MM.1S (cell line): ENCODE results near the gene SERPINA9.

ENCODE experiments used
- DNase-seq: peaks from one replicate; pipeline ENCODE4 v3.0.0-alpha.2; 2015
- H2AFZ ChIP-seq: fragments of 300-600 bp; sonication (generic); 2 replicates; pipeline ENCODE4 v1.6.0; 2016; ENCODE audit warnings: antibody characterized with exemption, low read length
- H3F3A ChIP-seq: fragments of 300-600 bp; sonication (generic); 2 replicates; pipeline ENCODE4 v1.6.1; 2016; ENCODE audit warnings: mild to moderate bottlenecking, antibody characterized with exemption, low read length, moderate library complexity, mixed read lengths; ENCODE audit not compliant: insufficient read depth
- H3K27ac ChIP-seq: fragments of 300-600 bp; sonication (generic); 2 replicates; pipeline ENCODE4 v1.5.1; 2016; ENCODE audit warnings: mild to moderate bottlenecking, low read length
- H3K27me3 ChIP-seq: fragments of 300-600 bp; sonication (generic); replicated peaks from 2 replicates; pipeline ENCODE4 v1.6.0; 2016; ENCODE audit warnings: low read length; ENCODE audit not compliant: insufficient read depth
- H3K36me3 ChIP-seq: fragments of 300-600 bp; sonication (generic); replicated peaks from 2 replicates; pipeline ENCODE4 v1.6.1; 2016; ENCODE audit warnings: mild to moderate bottlenecking, low read length, mixed read lengths; ENCODE audit not compliant: insufficient read depth
- H3K4me1 ChIP-seq: fragments of 300-600 bp; sonication (generic); 2 replicates; pipeline ENCODE4 v1.6.1; 2016; ENCODE audit warnings: low read length, mixed read lengths
- H3K4me2 ChIP-seq: fragments of 300-600 bp; sonication (generic); 2 replicates; pipeline ENCODE4 v1.6.0; 2016; ENCODE audit warnings: low read depth, low read length
- H3K4me3 ChIP-seq: fragments of 300-600 bp; sonication (generic); 2 replicates; pipeline ENCODE4 v1.5.1; 2016; ENCODE audit warnings: low read length, mixed read lengths
- H3K79me2 ChIP-seq: fragments of 300-600 bp; sonication (generic); 2 replicates; pipeline ENCODE4 v1.6.1; 2016; ENCODE audit warnings: mixed run types, low read length, mixed read lengths
- H3K9ac ChIP-seq: fragments of 300-600 bp; sonication (generic); 2 replicates; pipeline ENCODE4 v1.6.1; 2016; ENCODE audit warnings: low read length, mixed read lengths
- H3K9me2 ChIP-seq: fragments of 300-600 bp; sonication (generic); replicated peaks from 2 replicates; pipeline ENCODE4 v1.6.1; 2016; ENCODE audit warnings: mild to moderate bottlenecking, low read length, mixed read lengths; ENCODE audit not compliant: insufficient read depth
- H3K9me3 ChIP-seq: fragments of 300-600 bp; sonication (generic); replicated peaks from 2 replicates; pipeline ENCODE4 v1.6.1; 2016; ENCODE audit warnings: mild to moderate bottlenecking, low read length, mixed read lengths; ENCODE audit not compliant: insufficient read depth
- H4K20me1 ChIP-seq: fragments of 300-600 bp; sonication (generic); 2 replicates; pipeline ENCODE4 v1.6.1; 2016; ENCODE audit warnings: mild to moderate bottlenecking, low read length, moderate library complexity, mixed read lengths; ENCODE audit not compliant: insufficient read depth
- EZH2 ChIP-seq: fragments of 300-600 bp; sonication (generic); optimal IDR thresholded peaks from 2 replicates; pipeline ENCODE3; 2017; ENCODE audit warnings: low read depth, mild to moderate bottlenecking, antibody characterized with exemption, low read length, mixed read lengths
- EZH2phosphoT487 ChIP-seq: fragments of 300-600 bp; sonication (generic); IDR thresholded peaks from 2 replicates; pipeline ENCODE4 v1.6.1; 2018; ENCODE audit warnings: antibody characterized with exemption, low read length
- TF ChIP-seq, protein P1 (sequence below): fragments of 300-600 bp; sonication (generic); IDR thresholded peaks from 2 replicates; pipeline ENCODE4 v1.5.1; 2016; ENCODE audit warnings: antibody characterized with exemption, low read length, mixed read lengths

The SERPINA9 gene

DNA sequence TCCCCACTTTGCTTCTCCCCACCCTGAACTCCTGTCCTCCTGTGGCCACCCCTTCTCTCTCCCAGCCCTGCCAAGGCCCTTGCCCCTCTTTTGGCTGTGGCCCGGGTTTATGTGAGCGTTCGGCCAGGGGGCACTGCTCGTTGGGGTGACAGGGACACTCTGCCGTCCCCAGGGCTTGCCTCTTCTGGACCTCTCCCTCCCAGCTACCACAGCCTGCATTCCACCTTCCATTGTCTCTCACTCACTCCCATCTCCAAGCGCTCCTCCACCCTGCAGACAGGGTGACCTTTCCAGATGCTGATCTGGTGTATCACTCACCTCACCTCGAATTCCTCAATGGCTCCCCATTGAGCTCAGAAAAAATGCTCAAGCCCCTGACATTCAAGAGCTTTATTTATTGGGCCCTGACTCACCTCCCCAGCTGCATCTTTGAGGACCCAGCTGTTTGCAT, 1.4 kb downstream of the SERPINA9 start:
- Histone ChIP-seq H2AFZ (no peak overlapping the region), H3F3A (no peaks in the 10 kb centered on the region), H3K79me2 (no peaks in the 10 kb centered on the region), H3K9me3 (no peaks in the 10 kb centered on the region), H3K4me3 (no peak overlapping the region), H3K9ac (no peak overlapping the region), H3K4me1 (no peaks in the 10 kb centered on the region), H3K27ac (no peak overlapping the region), H3K36me3 (no peaks in the 10 kb centered on the region), H3K9me2 (no peaks in the 10 kb centered on the region), H3K4me2 (no peak overlapping the region), H4K20me1 (no peaks in the 10 kb centered on the region), H3K27me3 (no peaks in the 10 kb centered on the region)
- TF ChIP-seq EZH2phosphoT487: no peak
- TF ChIP-seq, protein P1, sequence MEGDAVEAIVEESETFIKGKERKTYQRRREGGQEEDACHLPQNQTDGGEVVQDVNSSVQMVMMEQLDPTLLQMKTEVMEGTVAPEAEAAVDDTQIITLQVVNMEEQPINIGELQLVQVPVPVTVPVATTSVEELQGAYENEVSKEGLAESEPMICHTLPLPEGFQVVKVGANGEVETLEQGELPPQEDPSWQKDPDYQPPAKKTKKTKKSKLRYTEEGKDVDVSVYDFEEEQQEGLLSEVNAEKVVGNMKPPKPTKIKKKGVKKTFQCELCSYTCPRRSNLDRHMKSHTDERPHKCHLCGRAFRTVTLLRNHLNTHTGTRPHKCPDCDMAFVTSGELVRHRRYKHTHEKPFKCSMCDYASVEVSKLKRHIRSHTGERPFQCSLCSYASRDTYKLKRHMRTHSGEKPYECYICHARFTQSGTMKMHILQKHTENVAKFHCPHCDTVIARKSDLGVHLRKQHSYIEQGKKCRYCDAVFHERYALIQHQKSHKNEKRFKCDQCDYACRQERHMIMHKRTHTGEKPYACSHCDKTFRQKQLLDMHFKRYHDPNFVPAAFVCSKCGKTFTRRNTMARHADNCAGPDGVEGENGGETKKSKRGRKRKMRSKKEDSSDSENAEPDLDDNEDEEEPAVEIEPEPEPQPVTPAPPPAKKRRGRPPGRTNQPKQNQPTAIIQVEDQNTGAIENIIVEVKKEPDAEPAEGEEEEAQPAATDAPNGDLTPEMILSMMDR: no peak
- TF ChIP-seq EZH2: no peak
- no peak for DNase-seq

DNA sequence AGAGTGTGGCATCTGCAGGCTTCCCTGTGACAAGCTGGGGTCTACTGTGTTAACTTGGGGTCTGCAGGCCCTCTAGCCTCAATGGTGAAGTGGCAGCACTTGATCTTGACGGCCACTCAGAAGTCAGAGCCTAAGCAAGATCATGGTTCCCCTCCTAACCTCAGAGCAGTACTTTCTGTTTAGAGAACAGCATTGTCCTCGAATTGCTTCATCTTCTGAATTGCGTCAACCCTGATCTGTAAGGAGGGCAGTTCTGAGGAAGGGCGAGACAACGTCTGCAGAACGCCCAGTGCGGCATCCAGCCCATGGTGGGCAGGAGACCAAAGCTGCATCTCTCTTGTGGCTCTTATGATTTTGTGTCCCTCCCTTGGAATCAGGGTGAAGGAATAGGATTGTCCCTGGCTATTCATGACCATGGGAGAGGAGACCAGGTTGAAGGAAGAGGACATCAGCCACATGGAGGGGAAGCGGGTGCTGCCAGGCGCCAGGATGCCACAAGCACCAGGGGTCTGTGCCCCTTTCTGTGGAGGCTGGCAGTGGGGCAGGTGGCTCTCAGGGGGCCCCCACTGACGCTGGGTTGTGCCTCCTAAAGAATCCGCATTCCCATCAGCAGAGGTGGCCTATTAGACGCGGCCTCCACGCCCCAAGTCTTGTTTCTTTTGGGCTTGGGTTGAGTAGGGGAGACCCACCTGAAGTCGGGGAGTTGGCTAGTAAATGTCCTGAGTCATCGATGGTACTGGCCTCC, 2.2 kb downstream of the SERPINA9 start:
- no peak for DNase-seq
- Histone ChIP-seq H2AFZ (no peak overlapping the region), H3K27me3 (no peaks in the 10 kb centered on the region), H3K9me2 (no peaks in the 10 kb centered on the region), H3K79me2 (no peaks in the 10 kb centered on the region), H3K9me3 (no peaks in the 10 kb centered on the region), H3K4me1 (no peaks in the 10 kb centered on the region), H3K36me3 (no peaks in the 10 kb centered on the region), H3K4me3 (no peak overlapping the region), H4K20me1 (no peaks in the 10 kb centered on the region), H3K4me2 (no peak overlapping the region), H3K27ac (no peak overlapping the region), H3F3A (no peaks in the 10 kb centered on the region), H3K9ac (no peak overlapping the region)
- no peak for TF ChIP-seq EZH2
- TF ChIP-seq EZH2phosphoT487: no peak
- TF ChIP-seq, protein P1: no peak

DNA sequence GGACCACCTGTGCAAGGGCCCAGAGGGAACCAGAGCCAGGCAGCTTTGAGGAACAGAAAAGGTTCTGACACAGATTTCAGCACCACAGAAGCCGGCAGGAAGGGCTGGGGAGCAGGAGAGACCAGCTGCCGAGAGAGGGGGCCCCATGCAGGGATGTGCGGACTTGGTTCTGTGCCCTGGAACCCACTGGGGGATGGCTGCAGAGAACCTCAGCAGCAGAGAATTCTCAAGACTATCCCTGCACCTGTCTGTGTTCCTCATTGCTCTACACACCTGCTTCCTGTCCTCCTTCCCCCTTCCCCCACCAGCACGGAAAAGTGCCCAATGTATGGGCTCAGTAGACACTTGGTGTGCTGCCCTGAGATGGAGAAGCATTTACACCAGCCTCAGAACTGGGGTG, 3.2 kb downstream of the SERPINA9 start:
- no peaks in the 10 kb centered on the region for H4K20me1 ChIP-seq
- H3K4me1 ChIP-seq: no peaks in the 10 kb centered on the region
- H3K9me3 ChIP-seq: no peaks in the 10 kb centered on the region
- no peak overlapping the region for H3K27ac ChIP-seq
- H3K36me3 ChIP-seq: no peaks in the 10 kb centered on the region
- no peak overlapping the region for H3K4me2 ChIP-seq
- H2AFZ ChIP-seq: no peak overlapping the region
- H3K27me3 ChIP-seq: no peaks in the 10 kb centered on the region
- no peak overlapping the region for H3K9ac ChIP-seq
- H3K9me2 ChIP-seq: no peaks in the 10 kb centered on the region
- TF ChIP-seq EZH2 (no peak), EZH2phosphoT487 (no peak)
- TF ChIP-seq, protein P1: no peak
- H3K4me3 ChIP-seq: no peak overlapping the region
- no peaks in the 10 kb centered on the region for H3F3A ChIP-seq
- no peak for DNase-seq
- no peaks in the 10 kb centered on the region for H3K79me2 ChIP-seq
